Activated CD4-positive, CD25-positive, alpha-beta regulatory T cell treated with anti-CD3 and anti-CD28 coated beads, Interleukin-2, amount 50 U/mL, for 16 hours (primary cell): ENCODE results near the gene SNED1.
"Not testable (repeated sequence)": the region's sequence is repeated elsewhere in the genome, so short reads cannot be mapped to it uniquely, and the experiment has no call there.

ENCODE experiments used
- DNase-seq: peaks from one replicate; pipeline ENCODE4 v3.0.0-alpha.2; 2020; ENCODE audit warnings: low read depth, low spot score

Gene SNED1

DNA sequence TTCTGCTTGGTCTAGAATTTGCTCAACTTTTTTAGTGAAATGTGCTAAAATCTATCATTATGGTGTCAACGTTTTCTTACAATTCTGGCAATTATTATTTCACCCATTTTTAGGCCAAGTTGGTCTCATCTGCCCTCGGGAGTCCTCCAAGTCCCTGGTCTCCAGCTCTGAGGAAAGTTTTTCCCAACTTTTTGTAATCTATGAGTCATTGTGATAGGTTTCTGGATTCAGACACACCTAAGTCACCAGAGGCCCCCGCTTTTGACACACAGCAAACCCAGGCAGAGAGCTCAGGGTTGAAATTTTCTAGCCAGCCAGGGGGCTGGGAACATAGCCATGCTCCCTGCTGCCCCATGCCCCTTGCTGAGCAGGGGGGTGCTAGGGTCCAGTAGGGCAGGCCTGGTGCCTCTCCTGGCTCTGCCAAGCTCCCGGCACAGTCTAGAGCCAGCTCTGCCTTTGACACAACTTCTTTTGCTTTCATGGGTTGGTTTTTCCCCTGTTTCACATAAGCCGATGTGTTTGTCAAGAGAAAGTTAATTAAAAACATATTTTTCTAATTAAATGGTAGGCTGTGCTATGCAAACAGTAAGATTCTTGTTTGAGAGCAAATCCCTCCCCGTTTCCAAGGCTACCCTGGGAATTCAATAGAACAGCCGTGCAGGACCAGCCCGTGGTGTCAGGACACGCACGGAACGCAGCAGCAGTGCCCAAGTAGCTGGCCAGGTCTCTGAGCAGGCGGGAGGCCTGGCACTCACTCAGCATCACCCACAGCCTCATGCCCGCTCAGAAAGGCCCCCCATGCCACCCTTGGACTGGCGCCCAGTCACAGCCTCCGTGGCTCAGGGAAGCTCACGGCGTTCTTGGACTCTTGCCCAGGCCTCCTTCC is 25.5 kb upstream of the SNED1 start:
- no peak for DNase-seq

DNA sequence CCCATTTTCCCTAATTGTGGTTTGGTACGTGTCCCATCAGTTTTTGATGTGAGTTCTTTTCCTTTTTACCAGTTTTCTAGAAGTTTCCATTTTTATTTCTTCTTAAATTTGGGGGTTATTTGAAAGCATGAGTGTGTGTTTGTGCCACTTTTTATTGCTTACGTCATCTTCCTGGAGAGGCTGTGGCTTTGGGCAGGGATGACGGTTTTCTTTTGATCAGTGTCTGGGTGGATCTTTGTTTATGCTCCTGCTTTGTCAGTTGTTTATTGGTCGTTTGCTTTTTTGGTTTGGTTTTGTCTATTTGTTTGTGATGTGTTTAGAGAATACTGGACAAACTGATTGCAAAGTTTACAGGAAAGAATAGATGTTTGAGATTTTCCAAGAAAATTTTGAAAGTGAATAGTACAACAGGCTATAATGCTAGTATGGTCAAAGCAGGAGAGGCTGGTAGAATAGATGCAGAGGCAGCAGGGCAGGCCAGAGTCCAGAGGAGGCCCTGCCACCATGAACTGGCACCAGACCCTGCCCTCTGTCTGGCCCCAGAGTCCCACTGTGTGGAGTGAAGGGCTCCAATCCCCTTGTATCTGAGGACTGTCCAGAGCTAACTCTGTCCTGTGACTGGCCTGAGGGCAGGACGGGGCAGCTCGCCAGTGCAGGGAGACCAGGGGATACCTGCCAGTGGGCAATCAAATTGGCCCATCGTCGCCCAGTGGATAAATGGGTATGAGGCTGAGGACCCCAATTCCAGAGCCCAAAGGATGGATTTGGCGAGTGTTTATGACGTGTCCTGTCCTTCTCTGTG is 23.4 kb upstream of the SNED1 start:
- DNase-seq, result no peak

DNA sequence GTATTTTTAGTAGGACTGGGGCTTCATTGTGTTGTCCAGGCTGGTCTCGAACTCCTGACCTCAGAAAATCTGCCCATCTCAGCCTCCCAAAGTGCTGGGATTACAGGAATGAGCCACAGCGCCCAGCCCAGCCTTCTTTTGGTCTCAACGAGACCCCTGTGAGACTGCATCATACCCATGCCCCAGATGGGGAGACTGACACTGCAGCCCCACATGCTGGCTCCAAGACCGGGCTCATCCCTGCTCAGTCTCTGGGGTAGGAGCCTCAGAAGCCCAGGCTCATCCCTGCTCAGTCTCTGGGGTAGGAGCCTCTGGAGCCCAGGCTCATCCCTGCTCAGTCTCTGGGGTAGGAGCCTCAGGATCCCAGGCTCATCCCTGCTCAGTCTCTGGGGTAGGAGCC is 22.5 kb upstream of the SNED1 start:
- DNase-seq, result not testable (repeated sequence)

DNA sequence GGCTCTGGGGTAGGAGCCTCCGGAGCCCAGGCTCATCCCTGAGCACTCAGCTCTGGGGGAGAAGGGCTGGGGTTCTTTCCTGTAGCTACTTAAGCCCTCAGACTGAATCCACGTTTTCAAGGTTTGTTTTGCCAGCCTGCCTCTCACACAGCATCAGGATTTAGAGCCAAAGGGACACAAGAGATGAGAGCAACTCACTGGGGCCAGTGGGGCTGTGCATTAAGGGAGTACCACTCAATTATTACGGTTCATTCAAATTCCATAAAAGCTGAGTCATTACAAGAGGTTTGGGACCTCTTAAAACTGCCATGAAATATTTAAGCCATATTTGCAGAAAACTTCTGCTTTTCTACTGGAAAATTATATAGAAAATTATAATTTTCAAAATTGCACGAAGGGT is 17.1 kb upstream of the SNED1 start:
- DNase-seq, result no peak

DNA sequence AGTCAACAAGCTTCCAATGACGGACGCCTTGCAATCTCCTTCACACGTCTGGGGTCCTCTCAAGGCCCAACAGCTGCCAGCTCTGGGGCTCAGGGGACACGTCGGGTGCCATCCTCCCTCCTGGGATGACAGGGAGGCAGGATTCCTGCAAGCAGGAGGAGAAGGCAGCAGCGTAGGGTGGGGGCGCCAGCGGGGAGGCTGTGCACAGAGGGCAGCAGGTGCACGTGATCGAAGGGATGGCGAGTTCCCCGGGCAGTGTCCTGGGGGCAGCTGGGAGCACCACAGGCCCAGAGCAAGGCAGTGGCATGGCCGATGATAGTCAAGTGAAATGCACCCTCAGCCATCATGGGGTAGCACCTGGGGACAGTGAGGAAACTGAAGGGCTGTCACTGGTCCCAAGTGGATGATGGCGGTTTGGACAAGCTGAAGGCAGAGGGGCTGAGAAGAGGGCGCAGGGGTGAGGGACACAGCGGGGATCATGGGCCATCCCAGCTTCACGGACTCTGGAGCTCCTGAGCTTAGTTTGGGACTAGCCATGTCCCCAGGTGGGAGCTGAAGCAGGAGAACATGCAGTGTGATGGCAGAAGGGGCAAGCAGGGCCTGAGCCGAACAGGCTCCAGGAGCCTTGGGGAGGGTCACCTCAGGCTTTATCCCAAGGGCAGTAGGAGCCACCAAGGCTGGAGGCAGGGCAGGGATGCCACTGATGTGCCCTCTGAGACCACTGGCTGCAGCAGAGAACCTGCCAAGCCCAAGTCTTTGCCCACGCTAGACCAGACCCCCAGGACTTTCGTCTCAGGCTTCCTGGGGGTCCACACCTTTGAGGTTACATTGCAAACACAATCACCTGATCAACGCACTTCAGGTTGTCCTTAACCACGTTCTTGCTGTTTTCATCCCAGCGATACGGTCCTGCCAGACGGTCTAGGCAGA is 16.3 kb upstream of the SNED1 start:
- no peak for DNase-seq

DNA sequence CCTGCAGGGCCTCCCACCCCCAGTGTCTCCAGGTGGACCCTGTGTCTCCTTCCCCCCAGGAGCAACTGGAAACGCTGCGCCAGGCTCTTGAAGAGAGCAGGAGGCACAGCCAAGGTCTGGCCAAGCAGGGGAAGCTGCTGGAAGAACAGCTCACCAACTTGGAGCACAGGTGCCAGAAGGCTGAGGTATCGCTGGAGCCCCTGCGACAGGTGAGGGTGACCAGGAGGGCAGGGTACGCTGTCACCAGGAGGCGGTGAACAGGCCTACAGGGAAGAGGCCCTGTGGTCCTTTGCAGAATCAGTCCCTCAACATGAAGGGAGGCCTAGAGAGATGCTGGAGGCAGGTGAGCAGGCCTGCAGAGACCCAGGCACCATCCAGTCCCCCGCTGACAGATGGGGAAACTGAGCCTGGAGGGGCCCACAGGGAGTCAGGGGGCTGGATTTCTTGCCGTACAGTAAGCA is 15.6 kb upstream of the SNED1 start:
- DNase-seq, result no peak

DNA sequence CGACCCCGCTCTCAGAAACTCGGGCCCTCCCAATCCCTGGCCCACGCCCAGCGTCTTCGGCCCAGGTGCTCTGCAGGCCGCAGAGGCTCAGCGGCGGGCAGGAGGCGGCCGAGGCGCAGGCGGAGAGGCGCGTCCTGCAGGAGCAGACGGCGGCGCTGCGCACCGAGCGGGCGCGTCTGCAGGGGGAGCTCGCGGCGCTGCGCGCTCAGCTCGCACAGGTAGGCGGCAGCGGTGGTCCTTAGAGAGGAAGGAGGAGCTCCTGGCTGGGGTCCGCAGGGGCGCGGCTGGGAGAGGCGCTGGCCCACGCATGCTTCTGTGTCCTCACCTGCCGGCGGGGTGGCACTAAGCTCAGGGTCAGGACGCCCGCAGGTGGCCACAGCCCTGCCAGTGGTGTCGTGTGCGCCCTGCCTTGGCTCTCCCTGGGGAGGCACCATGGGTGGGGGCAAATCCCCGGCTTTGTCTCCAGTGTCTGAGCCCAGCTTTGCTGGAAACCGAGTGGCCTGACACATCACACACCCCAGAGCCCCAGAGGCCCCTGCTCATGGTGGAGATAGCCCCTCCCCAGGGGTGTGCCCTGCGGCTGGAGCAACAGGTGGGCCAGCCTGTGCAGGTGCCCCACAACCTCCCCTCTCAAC is 14.9 kb upstream of the SNED1 start:
- no peak for DNase-seq

DNA sequence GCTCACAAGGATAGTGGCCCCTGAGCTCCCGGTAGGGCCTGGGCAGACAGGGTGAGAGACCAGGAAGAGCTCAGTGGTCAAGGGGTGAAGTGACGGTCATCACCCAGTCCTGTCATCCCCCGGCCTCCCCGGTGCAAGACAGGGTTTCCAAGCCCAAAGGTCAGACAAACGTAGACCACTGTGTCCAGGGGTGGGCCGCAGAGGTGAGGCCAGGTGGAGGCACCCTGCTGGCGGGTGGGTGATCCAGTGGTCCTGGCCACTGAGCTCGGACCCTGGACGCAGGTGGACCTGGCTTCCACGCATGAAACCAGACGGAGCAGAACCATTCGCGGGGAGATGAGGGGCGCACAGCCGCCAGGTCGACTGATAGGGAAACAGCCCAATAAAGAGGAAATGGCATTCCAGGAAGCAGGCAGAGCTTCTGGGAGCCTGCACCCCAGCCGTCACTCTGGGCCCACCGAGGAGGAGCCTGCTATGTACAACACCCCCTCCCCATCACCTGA is 14.4 kb upstream of the SNED1 start:
- DNase-seq, result no peak

DNA sequence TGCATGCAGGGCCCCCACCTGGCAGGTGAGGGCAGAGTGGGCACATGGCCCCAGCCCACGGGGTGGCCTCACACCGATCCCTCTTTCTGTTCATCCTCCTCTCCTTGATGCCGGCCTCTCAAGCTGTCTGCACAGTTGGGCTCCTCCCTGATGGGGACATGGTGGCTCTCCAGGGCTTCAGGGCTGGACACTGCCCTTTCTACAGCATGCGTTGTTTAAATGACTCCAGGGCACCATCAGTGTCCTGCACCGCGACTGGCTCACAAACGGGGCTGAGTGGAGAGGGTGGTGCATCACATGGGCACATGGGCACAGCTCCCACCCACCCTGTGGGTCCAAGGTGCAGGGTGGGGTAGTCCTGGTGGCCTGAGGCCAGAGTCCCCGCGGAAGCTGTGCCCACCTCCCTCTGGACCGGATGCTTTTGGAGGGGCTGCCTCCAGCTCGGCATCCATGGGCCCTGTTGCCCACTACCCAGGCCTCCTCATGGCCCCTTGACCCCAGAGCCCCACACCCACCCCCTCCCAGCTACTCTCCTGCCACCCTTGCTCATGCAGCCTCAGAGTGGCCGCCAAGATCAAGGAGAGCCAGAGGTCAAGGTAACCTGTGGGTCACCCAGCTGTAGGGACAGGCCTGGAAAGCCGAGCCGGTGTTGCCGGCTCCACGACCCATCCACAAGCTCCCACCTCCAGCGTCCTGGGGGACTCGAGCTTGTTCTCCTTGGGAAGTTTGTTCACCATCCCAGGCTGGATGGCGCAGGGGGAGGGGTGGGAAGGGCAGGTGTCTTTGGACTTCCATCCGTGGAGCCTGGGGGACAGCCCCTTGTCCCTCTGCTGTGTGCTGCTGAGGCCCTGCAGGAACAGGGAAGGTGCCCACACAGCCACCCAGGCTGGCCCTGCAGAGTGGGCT is 12.3 kb upstream of the SNED1 start:
- DNase-seq, result no peak

DNA sequence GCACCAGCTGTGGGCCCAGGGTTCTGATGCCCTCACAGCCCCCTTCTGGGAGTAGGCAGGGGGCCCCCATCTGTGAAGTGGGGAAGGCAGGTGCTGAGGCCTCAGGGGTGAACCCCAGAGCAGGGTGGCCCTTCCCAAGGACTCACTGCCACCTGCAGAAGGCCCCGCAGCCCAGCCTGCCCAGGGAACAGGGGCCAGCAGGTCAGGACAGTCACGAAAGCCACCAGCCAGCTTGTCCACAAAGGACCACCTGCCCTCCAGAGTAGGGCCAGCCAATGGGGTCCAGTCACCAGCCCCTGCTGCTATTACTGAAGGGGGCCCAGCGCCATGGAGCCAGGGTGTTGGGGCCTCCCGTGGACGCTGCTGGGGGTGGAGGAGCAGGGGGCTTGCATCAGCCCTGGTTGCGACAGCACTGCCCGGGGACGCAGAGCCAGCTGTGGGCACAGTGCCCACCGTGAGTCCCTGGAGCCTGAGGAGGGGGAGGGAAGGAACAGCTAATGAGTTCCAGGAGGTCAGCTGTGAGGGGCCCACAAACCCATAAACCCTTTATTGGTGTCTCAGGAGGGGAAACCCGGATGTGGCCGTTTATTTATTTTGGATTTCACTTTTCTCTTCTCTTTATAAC is 11.5 kb upstream of the SNED1 start:
- no peak for DNase-seq

DNA sequence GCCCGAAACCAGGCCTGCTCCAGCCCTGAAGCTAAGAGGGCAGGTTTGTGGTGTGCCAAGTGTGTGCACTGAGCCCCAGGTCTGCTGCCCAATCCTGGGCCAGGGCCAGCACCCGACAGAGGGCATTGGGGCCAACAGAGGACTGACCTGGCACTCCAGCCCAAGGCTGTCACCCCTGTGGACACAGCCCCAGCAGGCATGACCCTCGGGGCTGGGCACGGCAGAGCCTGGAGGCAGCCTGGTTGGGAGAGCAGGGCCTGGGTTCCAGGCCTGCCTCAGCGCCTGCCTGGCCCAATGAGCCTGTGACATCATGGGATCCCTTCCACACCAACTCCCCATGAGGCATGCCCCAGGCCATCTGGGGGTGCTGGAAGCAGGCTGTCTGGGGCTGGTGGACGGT is 10.8 kb upstream of the SNED1 start:
- no peak for DNase-seq

DNA sequence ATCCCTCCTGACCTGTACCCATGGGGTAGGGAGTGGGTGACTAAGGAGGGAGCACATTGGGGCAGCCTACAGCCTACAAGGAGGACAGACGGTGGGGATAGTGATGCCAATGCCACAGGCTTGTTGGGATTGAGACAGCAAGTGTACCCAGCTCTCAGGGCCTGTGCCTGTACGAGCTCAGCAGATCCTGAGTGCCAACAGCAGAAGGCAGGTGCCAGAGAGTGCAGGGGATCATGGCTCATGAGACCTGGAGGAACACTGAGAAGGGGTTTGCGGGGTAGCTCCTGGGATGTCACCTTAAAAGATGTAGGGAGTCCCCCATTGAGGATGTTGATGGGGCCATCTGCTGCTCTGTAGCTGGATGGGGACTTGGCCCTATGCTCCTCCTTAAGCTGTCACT is 10.3 kb upstream of the SNED1 start:
- no peak for DNase-seq

DNA sequence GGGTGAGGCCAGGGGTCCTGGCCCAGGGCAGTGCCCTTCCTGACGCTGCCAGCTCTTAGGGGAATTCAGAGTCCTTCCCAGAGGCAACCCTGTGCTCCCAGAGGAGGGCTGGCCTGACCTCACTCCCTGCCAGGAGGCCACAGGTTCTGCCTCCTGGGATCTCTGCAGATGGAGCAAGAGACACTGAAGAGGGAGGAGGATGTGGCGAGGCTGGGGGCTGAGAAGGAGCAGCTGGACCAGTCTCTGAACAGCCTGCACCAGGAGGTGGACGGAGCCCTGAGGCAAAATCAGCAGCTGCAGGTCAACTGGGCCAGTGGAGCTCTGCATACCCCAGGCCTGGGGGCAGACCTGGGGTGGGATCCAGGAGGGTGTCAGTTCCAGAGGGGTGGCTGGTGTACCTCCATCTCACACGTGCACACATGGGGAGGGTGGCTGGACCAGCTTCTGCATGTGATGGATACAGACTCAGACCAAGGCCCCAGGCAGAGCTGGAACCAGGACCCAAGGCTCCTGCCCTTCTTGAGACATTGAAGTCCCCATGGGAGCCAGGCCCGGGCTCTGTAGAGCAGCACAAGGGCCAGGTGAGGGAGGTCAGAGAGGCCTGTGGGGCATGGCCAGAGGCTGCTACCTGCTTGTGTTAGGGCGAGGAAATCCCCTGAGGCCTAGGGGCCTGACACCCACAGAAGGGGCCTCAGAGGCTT is 9.7 kb upstream of the SNED1 start:
- no peak for DNase-seq

DNA sequence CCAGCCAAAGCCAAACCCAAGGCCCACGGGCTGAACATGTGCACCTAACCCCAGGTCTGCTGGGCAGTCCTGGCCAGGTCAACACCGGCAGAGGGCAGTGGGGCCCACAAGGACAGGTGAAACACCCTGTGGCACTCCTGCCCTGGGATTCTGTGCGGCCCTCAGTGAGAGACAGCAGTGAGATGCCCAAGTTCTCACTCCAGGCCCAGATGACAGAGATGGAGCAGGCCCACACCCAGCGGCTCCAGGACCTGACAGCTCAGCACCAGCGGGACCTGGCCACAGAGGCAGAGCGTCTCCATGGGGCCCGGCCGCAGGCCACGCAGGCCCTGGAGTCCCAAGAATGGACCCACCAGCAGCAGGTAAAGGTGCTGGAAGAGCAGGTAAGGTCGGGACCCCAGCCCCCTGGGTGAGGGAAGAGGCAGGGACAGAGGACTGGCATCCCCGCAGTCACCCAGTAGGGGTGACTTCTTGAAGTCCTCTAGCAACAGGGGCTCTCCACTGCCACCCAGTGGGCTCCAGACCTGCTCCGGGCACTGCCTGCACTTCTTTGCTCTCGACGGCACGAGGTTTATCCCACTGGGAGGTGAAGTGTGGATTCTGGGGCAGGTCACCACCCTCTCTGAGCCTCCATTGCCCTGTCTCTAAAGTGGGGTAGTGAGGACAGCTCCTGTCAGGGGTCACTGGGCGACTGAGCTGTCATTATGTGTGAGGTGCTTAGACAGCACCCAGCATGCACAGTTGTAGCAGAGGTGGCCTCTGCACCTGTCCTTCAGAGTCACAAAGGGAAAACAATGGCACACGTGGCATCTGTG is 8.8 kb upstream of the SNED1 start:
- no peak for DNase-seq

DNA sequence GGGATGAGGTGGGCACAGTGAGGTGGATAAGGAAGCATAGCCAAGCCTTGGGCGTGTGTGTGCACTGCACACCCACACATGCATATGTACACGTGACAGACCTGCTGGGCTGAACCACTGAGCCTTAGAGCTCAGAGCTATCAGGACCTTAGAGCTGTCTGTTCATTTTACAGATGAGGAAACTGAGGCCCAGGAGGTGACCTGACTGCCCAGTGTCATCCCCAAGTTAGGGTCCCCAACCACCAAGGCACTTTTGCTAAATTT is 8.2 kb upstream of the SNED1 start:
- no peak for DNase-seq

DNA sequence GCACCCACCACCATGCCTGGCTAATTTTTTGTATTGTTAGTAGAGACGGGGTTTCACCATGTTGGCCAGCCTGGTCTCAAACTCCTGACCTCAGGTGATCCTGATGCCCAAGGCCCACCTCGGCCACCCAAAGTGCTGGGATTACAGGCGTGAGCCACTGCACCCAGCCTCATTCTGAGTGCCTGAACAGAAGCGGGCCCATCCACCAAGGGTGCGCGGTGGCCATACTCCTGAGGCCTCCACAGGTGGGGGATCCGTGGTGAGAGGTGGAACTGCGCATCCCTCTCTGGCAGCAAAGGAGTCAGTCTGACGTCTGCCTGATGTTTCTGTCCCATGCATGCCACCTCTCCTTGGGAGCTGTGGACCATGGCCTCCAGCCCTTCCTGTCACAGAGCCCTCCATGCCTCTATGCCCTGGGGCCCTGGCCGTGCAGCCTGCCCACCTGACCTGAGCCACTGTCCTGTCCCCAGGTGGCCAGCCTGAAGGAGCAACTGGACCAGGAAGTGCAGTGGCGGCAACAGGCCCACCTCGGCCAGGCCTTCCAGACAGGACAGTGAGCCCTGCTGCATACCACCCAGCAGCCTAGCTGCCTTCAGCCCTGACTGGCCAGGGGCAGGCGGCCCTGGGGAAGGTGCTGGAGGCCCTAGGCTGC is 7.6 kb upstream of the SNED1 start:
- DNase-seq, result no peak

DNA sequence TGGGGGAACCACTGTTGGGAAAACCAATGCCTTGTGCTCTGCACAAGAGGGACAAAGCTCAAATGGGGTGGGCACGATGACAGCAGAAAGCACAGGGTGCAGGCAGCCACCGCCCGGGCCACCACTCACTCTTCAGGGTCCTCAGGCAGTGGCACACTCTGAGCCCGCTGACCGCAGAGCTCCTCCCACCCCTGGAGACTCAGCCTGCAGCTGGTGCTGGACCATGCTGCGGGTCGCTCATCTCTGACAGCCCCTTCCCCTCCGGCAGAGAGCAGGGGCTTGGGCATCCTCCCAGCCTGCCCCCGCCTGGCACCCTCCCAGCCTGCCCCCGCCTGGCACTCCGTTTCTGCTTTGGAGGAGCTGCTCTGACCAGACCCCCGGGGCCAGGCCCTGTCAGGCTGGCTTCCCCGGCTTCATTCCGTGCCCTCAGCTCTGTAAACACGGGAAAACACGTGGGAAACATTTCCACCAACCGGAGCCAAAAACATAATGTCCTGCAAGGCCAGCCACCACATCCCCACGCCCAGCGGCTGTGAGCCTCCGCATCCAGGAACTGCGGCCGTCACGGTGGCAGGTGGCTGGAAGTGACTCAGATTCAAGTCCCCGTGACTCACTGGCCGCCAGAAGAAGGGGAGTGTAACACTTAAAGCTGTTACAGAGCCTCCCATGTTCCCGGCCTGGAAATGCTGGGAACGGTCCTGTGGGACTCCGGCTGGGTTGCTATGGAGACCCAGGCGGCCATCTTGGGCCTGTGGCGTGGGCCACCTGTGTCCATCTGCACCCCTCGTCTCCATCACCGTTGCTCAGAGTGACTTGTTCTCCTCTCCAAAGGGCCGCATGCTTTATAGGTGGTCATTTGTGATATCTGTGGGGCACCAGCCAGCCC is 6.8 kb upstream of the SNED1 start:
- DNase-seq, result no peak
